ENCODE data around the gene ANKS1A. TPM values are rescaled to one million over a fixed set of nuclear protein-coding genes. Genes with fewer than 3 reads are reported as not detected.
"Not testable (repeated sequence)": the region's sequence is repeated elsewhere in the genome, so short reads cannot be mapped to it uniquely, and the experiment has no call there.

Gene ANKS1A
- total RNA-seq, 2 experiments from 2014 or later = 7.2 to 7.7 TPM

DNA sequence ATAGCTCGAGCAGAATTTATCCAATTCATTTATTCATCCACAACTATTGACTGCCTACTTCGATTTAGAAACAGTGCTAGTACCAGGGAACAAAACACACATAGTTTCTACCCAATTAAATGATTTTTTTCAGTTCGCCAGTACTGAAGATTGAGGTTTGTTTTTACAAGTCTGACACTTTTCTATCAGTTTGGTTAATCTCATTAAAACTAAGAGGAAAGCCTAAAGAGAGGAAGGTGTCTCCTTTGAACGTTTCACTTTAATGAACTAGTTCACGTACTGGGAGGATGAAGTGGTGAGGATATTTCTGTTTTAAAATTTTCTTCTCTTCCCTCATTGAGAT lies 570 bp upstream of the ANKS1A start:
- H3K27ac Mint-ChIP-seq = peak overlapping the region; percentile 98
- no peak for DNase-seq
- H3K9me3 Mint-ChIP-seq = peaks cover 3% of the 10 kb centered on the region
- peaks cover 39% of the 10 kb centered on the region for H3K4me1 Mint-ChIP-seq (ENCODE audit: low read depth)
- peak overlapping the region; percentile 100 for H3K4me3 Mint-ChIP-seq
- CTCF ChIA-PET = interaction anchor here (0.6 to 1.8 kb wide), 6 partner anchors 37 to 370 kb away, joined by 3 to 8 read pairs (median 4); partner anchors contain the start of genes BLTP3A and SNRPC
- peaks cover 20% of the 10 kb centered on the region for H3K36me3 Mint-ChIP-seq
- H3K27me3 Mint-ChIP-seq = no peaks in the 10 kb centered on the region
- intact Hi-C loops (cut with micrococcal nuclease) = loop anchor here (1.0 to 2.0 kb wide), 2 partner anchors 96 to 131 kb away; partner anchors contain the start of genes BLTP3A and SNRPC
- POLR2A ChIA-PET = interaction anchor here (0.6 to 3.3 kb wide), 7 partner anchors 97 to 938 kb away, joined by 3 to 19 read pairs (median 3); partner anchors contain the start of genes BLTP3A and HMGA1

- peaks cover 5% of the 10 kb centered on the region for H3K36me3 Mint-ChIP-seq
- H3K9me3 Mint-ChIP-seq = no peaks in the 10 kb centered on the region
- CTCF ChIA-PET = interaction anchor here (0.6 to 1.8 kb wide), 3 partner anchors 145 to 315 kb away, joined by 3 to 6 read pairs (median 6); no protein-coding TSS in a partner anchor
- H3K27me3 Mint-ChIP-seq = no peaks in the 10 kb centered on the region
- DNase-seq = no peak
- peaks cover 25% of the 10 kb centered on the region for H3K4me1 Mint-ChIP-seq (ENCODE audit: low read depth)
- intact Hi-C loops (cut with micrococcal nuclease) = no loop called here
- POLR2A ChIA-PET = no interaction called here
- H3K27ac Mint-ChIP-seq = no peak overlapping the region
- peak overlapping the region; percentile 100 for H3K4me3 Mint-ChIP-seq
These were observed 1.5 kb downstream of the ANKS1A start for GRCh38 chr6:34890533-34890925.

- CTCF ChIA-PET = interaction anchor here (1.5 kb wide), 1 partner anchor 248 kb away, joined by 6 read pairs; no protein-coding TSS in a partner anchor
- intact Hi-C loops (cut with micrococcal nuclease) = no loop called here
- H3K27me3 Mint-ChIP-seq = no peaks in the 10 kb centered on the region
These were observed 2.2 kb downstream of the ANKS1A start for GRCh38 chr6:34891296-34891695.

GRCh38 chr6:34894693-34895092 lies 5.6 kb downstream of the ANKS1A start:
- intact Hi-C loops (cut with micrococcal nuclease) = no loop called here
- Mint-ChIP-seq H3K9me3 (no peaks in the 10 kb centered on the region), H3K4me3 (no peak overlapping the region), H3K4me1 (ENCODE audit: low read depth) (peaks cover 14% of the 10 kb centered on the region), H3K27me3 (no peaks in the 10 kb centered on the region), H3K36me3 (no peaks in the 10 kb centered on the region), H3K27ac (no peak overlapping the region)
- DNase-seq = no peak
- ChIA-PET POLR2A (no interaction called here), CTCF (no interaction called here)

More at GRCh38 chr6:34891296-34891695, 2.2 kb downstream of the ANKS1A start:
- DNase-seq = no peak
- Mint-ChIP-seq H3K4me1 (ENCODE audit: low read depth) (peaks cover 20% of the 10 kb centered on the region), H3K9me3 (no peaks in the 10 kb centered on the region), H3K27ac (no peak overlapping the region), H3K4me3 (no peak overlapping the region), H3K36me3 (peaks cover 5% of the 10 kb centered on the region)
- POLR2A ChIA-PET = no interaction called here

DNA sequence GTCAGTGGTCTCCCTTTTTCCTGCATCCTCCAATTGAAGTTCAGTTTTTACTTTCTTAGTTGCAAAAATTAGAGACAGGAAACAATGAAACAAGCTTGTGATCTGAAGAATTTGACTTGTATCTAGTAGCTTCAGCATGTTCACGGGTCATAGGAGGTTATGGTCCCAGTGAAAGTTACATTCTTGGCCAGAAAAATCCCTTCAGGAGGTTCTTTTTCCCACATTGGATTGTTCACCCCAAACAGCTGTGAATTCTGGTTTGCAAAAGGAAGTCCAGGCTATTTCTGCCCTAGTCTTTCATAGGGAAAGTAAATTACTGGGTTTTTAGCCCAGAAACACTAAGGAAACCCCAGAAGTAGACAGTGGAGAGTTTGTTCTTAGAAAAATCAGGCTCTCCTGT lies 8.1 kb downstream of the ANKS1A start:
- H3K36me3 Mint-ChIP-seq = no peaks in the 10 kb centered on the region
- POLR2A ChIA-PET = interaction anchor here (0.7 kb wide), 1 partner anchor 14 kb away, joined by 3 read pairs; no protein-coding TSS in a partner anchor

DNA sequence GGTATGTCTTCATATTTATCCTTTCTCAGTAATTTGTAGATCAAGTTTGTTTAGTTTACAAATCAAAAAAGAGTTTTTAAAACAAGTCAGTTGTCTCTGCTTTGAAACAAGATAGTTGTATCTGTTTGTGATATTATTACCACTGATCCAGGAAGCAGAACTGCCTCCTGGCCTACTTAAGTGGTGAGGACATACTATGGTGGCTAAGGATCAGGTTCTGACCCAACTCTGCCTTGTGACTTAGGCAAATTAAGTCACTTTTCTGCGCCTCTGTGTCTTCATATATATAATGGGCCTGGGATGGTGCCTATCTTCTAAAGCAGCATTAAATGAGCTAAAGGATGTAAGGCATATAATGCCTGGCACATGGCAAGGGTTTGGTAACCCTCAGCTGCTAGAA lies 8.7 kb downstream of the ANKS1A start:
- CTCF ChIA-PET = no interaction called here
- POLR2A ChIA-PET = no interaction called here
- no peak overlapping the region for H3K27ac Mint-ChIP-seq

More for the DNA sequence above, 8.1 kb downstream of the ANKS1A start:
- no peak for DNase-seq
- Mint-ChIP-seq H3K4me1 (ENCODE audit: low read depth) (no peaks in the 10 kb centered on the region), H3K9me3 (no peaks in the 10 kb centered on the region), H3K27ac (no peak overlapping the region), H3K4me3 (no peak overlapping the region), H3K27me3 (no peaks in the 10 kb centered on the region)
- CTCF ChIA-PET = interaction anchor here (1.0 kb wide), 1 partner anchor 90 kb away, joined by 3 read pairs; no protein-coding TSS in a partner anchor
- intact Hi-C loops (cut with micrococcal nuclease) = no loop called here

DNA sequence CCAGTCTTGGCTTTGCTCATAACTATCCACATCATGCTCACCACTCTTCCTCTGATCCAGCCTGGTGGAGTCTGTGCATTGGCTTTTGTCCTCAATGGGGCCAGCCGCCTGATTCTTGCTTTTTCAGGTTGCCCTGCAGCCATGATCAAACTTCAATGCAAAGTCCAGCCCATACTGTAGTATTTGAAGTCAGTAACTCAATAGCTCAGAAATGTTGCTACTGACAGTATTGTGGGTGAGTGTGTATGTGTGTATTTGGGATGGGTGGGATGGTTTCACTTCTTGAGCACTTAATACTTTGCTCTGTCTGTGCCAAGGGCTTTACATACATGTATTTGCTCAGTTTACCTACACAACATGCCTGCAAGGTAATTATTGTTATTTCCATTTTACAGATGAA lies 10.7 kb downstream of the ANKS1A start:
- H3K9me3 Mint-ChIP-seq; H3K4me1 Mint-ChIP-seq (ENCODE audit: low read depth); H3K27me3 Mint-ChIP-seq; H3K36me3 Mint-ChIP-seq; intact Hi-C loops (cut with micrococcal nuclease); H3K27ac Mint-ChIP-seq; H3K4me3 Mint-ChIP-seq; DNase-seq: not testable (repeated sequence)
- POLR2A ChIA-PET = interaction anchor here (1.6 kb wide), 1 partner anchor 12 kb away, joined by 3 read pairs; the partner anchor contains the start of gene TAF11
- CTCF ChIA-PET = interaction anchor here (0.6 kb wide), 1 partner anchor 48 kb away, joined by 3 read pairs; no protein-coding TSS in a partner anchor

More for the DNA sequence above, 8.7 kb downstream of the ANKS1A start:
- no peak for DNase-seq
- Mint-ChIP-seq H3K4me1 (ENCODE audit: low read depth) (no peaks in the 10 kb centered on the region), H3K4me3 (no peak overlapping the region), H3K36me3 (no peaks in the 10 kb centered on the region), H3K9me3 (no peaks in the 10 kb centered on the region), H3K27me3 (no peaks in the 10 kb centered on the region)
- intact Hi-C loops (cut with micrococcal nuclease) = no loop called here

DNA sequence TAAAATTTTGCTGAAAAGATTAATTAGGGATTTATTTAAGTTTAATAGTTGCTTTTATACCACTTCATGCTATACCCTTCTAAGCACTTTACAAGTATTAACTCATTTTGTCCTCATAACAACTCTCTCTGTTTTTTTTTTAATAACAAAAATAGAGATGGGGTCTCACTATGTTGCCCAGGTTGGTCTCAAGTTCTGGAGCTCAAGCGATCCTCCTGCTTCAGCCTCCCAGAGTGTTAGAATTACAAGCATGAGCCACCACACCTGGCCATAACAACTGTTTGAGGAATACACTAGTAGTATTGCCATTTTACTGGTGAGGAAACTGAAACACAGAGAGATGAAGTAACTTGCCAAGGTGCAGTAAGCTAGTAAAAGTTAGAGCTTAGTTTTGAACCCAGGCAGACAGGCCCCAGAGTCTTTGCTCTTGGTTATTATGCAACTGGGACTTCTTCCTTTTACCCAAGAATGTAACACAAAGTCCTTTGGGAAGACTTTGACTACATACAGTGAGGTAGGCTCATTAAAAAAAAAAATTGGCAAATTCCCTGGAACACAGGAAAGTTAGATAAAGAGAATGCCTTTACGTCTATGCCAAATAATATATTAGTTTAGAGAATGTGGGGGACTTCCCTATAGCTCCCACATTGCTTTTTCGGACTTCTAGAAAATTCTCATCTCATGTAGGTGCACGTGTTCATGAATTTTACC lies 11.4 kb downstream of the ANKS1A start:
- no peak for DNase-seq
- Mint-ChIP-seq H3K27me3 (no peaks in the 10 kb centered on the region), H3K36me3 (no peaks in the 10 kb centered on the region), H3K4me1 (ENCODE audit: low read depth) (peaks cover 4% of the 10 kb centered on the region), H3K27ac (no peak overlapping the region), H3K9me3 (no peaks in the 10 kb centered on the region), H3K4me3 (no peak overlapping the region)
- intact Hi-C loops (cut with micrococcal nuclease) = no loop called here
- CTCF ChIA-PET = interaction anchor here (0.7 kb wide), 1 partner anchor 23 kb away, joined by 3 read pairs; no protein-coding TSS in a partner anchor
- POLR2A ChIA-PET = interaction anchor here (0.6 to 1.6 kb wide), 2 partner anchors 13 to 19 kb away, joined by 3 to 4 read pairs; partner anchors contain the start of gene TAF11

- no peaks in the 10 kb centered on the region for H3K27me3 Mint-ChIP-seq
- POLR2A ChIA-PET = no interaction called here
- DNase-seq = no peak
- H3K9me3 Mint-ChIP-seq = no peaks in the 10 kb centered on the region
- peaks cover 4% of the 10 kb centered on the region for H3K4me1 Mint-ChIP-seq (ENCODE audit: low read depth)
- no peak overlapping the region for H3K4me3 Mint-ChIP-seq
- no peak overlapping the region for H3K27ac Mint-ChIP-seq
- intact Hi-C loops (cut with micrococcal nuclease) = no loop called here
- CTCF ChIA-PET = interaction anchor here (1.3 kb wide), 1 partner anchor 306 kb away, joined by 3 read pairs; no protein-coding TSS in a partner anchor
- H3K36me3 Mint-ChIP-seq = no peaks in the 10 kb centered on the region
These were observed 12.9 kb downstream of the ANKS1A start for GRCh38 chr6:34901930-34902329.

- intact Hi-C loops (cut with micrococcal nuclease) = no loop called here
- H3K4me1 Mint-ChIP-seq (ENCODE audit: low read depth) = peaks cover 7% of the 10 kb centered on the region
- no peak for DNase-seq
- no peak overlapping the region for H3K27ac Mint-ChIP-seq
- CTCF ChIA-PET = interaction anchor here (0.7 kb wide), 1 partner anchor 22 kb away, joined by 3 read pairs; no protein-coding TSS in a partner anchor
- no peak overlapping the region for H3K4me3 Mint-ChIP-seq
- H3K27me3 Mint-ChIP-seq = peaks cover 2% of the 10 kb centered on the region
- no peaks in the 10 kb centered on the region for H3K36me3 Mint-ChIP-seq
- H3K9me3 Mint-ChIP-seq = no peaks in the 10 kb centered on the region
- POLR2A ChIA-PET = no interaction called here
These were observed 16.0 kb downstream of the ANKS1A start for GRCh38 chr6:34904990-34905613.

DNA sequence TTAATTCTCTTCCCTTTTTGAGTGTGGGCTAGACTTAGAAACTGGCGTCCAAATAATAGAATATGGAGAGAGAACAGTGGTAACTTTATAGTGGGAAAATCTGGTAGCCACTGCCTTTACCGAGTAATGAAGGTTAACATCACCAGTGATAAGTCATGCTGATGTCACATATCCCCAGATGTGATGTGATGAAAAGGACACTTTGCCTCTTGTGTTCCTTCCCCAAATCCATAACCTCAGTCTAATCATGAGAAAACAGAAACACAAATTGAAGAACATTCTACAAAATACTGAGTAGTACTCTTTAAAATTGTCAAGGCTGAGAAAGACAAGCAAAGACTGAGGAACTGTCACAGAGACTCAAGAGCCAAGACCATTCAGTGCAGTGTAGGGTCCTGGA lies 17.8 kb downstream of the ANKS1A start:
- peaks cover 17% of the 10 kb centered on the region for H3K4me1 Mint-ChIP-seq (ENCODE audit: low read depth)
- CTCF ChIA-PET = interaction anchor here (0.7 kb wide), 1 partner anchor 122 kb away, joined by 3 read pairs; no protein-coding TSS in a partner anchor
- POLR2A ChIA-PET = no interaction called here
- no peaks in the 10 kb centered on the region for H3K9me3 Mint-ChIP-seq
- H3K36me3 Mint-ChIP-seq = no peaks in the 10 kb centered on the region
- peaks cover 2% of the 10 kb centered on the region for H3K27me3 Mint-ChIP-seq
- H3K4me3 Mint-ChIP-seq = no peak overlapping the region
- H3K27ac Mint-ChIP-seq = no peak overlapping the region
- intact Hi-C loops (cut with micrococcal nuclease) = no loop called here
- no peak for DNase-seq

- Mint-ChIP-seq H3K27me3 (peaks cover 2% of the 10 kb centered on the region), H3K4me1 (ENCODE audit: low read depth) (peaks cover 29% of the 10 kb centered on the region), H3K4me3 (no peak overlapping the region), H3K9me3 (no peaks in the 10 kb centered on the region), H3K36me3 (no peaks in the 10 kb centered on the region), H3K27ac (no peak overlapping the region)
- no peak for DNase-seq
- ChIA-PET CTCF (no interaction called here), POLR2A (no interaction called here)
- intact Hi-C loops (cut with micrococcal nuclease) = no loop called here
These were observed 19.1 kb downstream of the ANKS1A start for GRCh38 chr6:34908194-34908593.

Data from activated CD4-positive, alpha-beta memory T cell treated with anti-CD3 and anti-CD28 coated beads for 36 hours (primary cell).